ENCODE data around the gene FREM1.
A peak's percentile ranks its signal among the peaks of the same experiment; 100 is the strongest.

The FREM1 gene

GRCh38 chr9:14909601-14909960 lies 647 bp downstream of the FREM1 start:
- no peak for DNase-seq (ENCODE audit: low read depth, low spot score)

- no peak for DNase-seq (ENCODE audit: low read depth, low spot score)
Measured at GRCh38 chr9:14909181-14909580, 1.0 kb downstream of the FREM1 start.

GRCh38 chr9:14908295-14909180 lies 1.7 kb downstream of the FREM1 start:
- DNase-seq (ENCODE audit: low read depth, low spot score): no peak

- no peak for DNase-seq (ENCODE audit: low read depth, low spot score)
Measured at GRCh38 chr9:14907696-14908095, 2.5 kb downstream of the FREM1 start.

- DNase-seq (ENCODE audit: low read depth, low spot score): no peak
Measured at GRCh38 chr9:14907360-14907685, 2.9 kb downstream of the FREM1 start.

- no peak for DNase-seq (ENCODE audit: low read depth, low spot score)
Measured at GRCh38 chr9:14906644-14907359, 3.4 kb downstream of the FREM1 start.

- DNase-seq (ENCODE audit: low read depth, low spot score): no peak
Measured at GRCh38 chr9:14906000-14906399, 4.2 kb downstream of the FREM1 start.

- DNase-seq (ENCODE audit: low read depth, low spot score): no peak
Measured at GRCh38 chr9:14903040-14903439, 7.2 kb downstream of the FREM1 start.

GRCh38 chr9:14902561-14902960 lies 7.7 kb downstream of the FREM1 start:
- DNase-seq (ENCODE audit: low read depth, low spot score): no peak

GRCh38 chr9:14899815-14900193 lies 10.4 kb downstream of the FREM1 start:
- DNase-seq (ENCODE audit: low read depth, low spot score): no peak

- no peak for DNase-seq (ENCODE audit: low read depth, low spot score)
Measured at GRCh38 chr9:14899042-14899814, 11.0 kb downstream of the FREM1 start.

GRCh38 chr9:14895806-14896205 lies 14.4 kb downstream of the FREM1 start:
- no peak for DNase-seq (ENCODE audit: low read depth, low spot score)

- no peak for DNase-seq (ENCODE audit: low read depth, low spot score)
Measured at GRCh38 chr9:14893280-14893679, 16.9 kb downstream of the FREM1 start.

GRCh38 chr9:14891332-14891731 lies 18.9 kb downstream of the FREM1 start:
- no peak for DNase-seq (ENCODE audit: low read depth, low spot score)

GRCh38 chr9:14889451-14889850 lies 20.8 kb downstream of the FREM1 start:
- no peak for DNase-seq (ENCODE audit: low read depth, low spot score)

- no peak for DNase-seq (ENCODE audit: low read depth, low spot score)
Measured at GRCh38 chr9:14888875-14889274, 21.4 kb downstream of the FREM1 start.

GRCh38 chr9:14888272-14888671 lies 22.0 kb downstream of the FREM1 start:
- no peak for DNase-seq (ENCODE audit: low read depth, low spot score)

GRCh38 chr9:14887149-14887548 lies 23.1 kb downstream of the FREM1 start:
- DNase-seq (ENCODE audit: low read depth, low spot score): no peak

GRCh38 chr9:14883310-14883944 lies 26.8 kb downstream of the FREM1 start:
- DNase-seq (ENCODE audit: low read depth, low spot score): no peak

GRCh38 chr9:14882090-14882489 lies 28.1 kb downstream of the FREM1 start:
- DNase-seq (ENCODE audit: low read depth, low spot score): no peak

- peak; percentile 2 for DNase-seq (ENCODE audit: low read depth, low spot score)
Measured at GRCh38 chr9:14881006-14881405, 29.2 kb downstream of the FREM1 start.

GRCh38 chr9:14870090-14870489 lies 40.1 kb downstream of the FREM1 start:
- DNase-seq (ENCODE audit: low read depth, low spot score): no peak
